CD4-positive, CD25-positive, alpha-beta regulatory T cell (primary cell): ENCODE results near the gene TMEM204. TPM values are rescaled to one million over a fixed set of nuclear protein-coding genes. Genes with fewer than 3 reads are reported as not detected.

Experiments
- ATAC-seq, 2 donors: fragments of 150-1000 bp; cut with Tn5 transposase; one replicate each; pipeline ENCODE4 v1.10.0; 2021; ENCODE audit warnings: low read depth in 2 of 2, moderate number of reproducible peaks in 2 of 2, moderate library complexity in 1 of 2
- DNase-seq, 3 donors: peaks; one replicate each; pipeline versions ENCODE4 v3.0.0 to v3.0.0-alpha.2; 2012 to 2022; ENCODE audit warnings: mixed read lengths in 1 of 3
- H3K27ac ChIP-seq: one replicate; pipeline ENCODE4 v1.7.0; 2013; ENCODE audit warnings: mild to moderate bottlenecking, low read length; ENCODE audit not compliant: insufficient read depth, poor library complexity, severe bottlenecking
- H3K27me3 ChIP-seq: one replicate; pipeline ENCODE4 v1.7.0; 2013; ENCODE audit warnings: low read length; ENCODE audit not compliant: control insufficient read depth, insufficient read depth
- H3K36me3 ChIP-seq: one replicate; pipeline ENCODE4 v1.7.0; 2013; ENCODE audit warnings: mild to moderate bottlenecking, low read length, moderate library complexity; ENCODE audit not compliant: control insufficient read depth, insufficient read depth
- H3K4me1 ChIP-seq: 2 replicates; pipeline ENCODE4 v1.7.0; 2013; ENCODE audit warnings: mild to moderate bottlenecking, low read length; ENCODE audit not compliant: insufficient read depth, control insufficient read depth, poor library complexity, severe bottlenecking
- H3K4me3 ChIP-seq: one replicate; pipeline ENCODE4 v1.7.0; 2013; ENCODE audit warnings: low read depth, mild to moderate bottlenecking, low read length, moderate library complexity
- H3K9me3 ChIP-seq, 2 experiments: 1 replicate in 1 of 2; 2 replicates in 1 of 2; pipeline ENCODE4 v1.7.0; 2013; ENCODE audit warnings: low read length in 2 of 2, mild to moderate bottlenecking in 1 of 2, moderate library complexity in 1 of 2; ENCODE audit not compliant: control insufficient read depth in 2 of 2
- H3K27ac Mint-ChIP-seq, 3 donors: one replicate each; pipeline ENCODE4 v1.8.0; 2020 to 2022; ENCODE audit warnings: mild to moderate bottlenecking in 3 of 3, mixed read lengths in 3 of 3, moderate library complexity in 2 of 3
- H3K27me3 Mint-ChIP-seq: one replicate; pipeline ENCODE4 v1.8.0; 2022; ENCODE audit warnings: mild to moderate bottlenecking, mixed read lengths
- H3K36me3 Mint-ChIP-seq: one replicate; pipeline ENCODE4 v1.8.0; 2020; ENCODE audit warnings: mixed read lengths
- H3K4me1 Mint-ChIP-seq, 4 donors: one replicate each; pipeline ENCODE4 v1.8.0; 2020 to 2022; ENCODE audit warnings: mixed read lengths in 4 of 4, mild to moderate bottlenecking in 1 of 4
- H3K4me3 Mint-ChIP-seq, 4 donors: one replicate each; pipeline ENCODE4 v1.8.0; 2020 to 2022; ENCODE audit warnings: mild to moderate bottlenecking in 4 of 4, mixed read lengths in 4 of 4, moderate library complexity in 3 of 4
- H3K9me3 Mint-ChIP-seq, 7 donors: one replicate each; pipeline ENCODE4 v1.8.0; 2020 to 2022; ENCODE audit warnings: mixed read lengths in 7 of 7, mild to moderate bottlenecking in 3 of 7, moderate library complexity in 2 of 7
- polyA plus RNA-seq, 4 donors: library from polyadenylated mRNA; unstranded; fragments of 300-500 nt; fragmentation: Illumina TruSeq; gene quantifications; one replicate each; pipeline ENCODE4 v1.2.3, GENCODE V29; 2021
- total RNA-seq: library from RNA; stranded (reverse); gene quantifications from one replicate; pipeline ENCODE4 v1.2.3, GENCODE V29; 2022

The TMEM204 gene
- total and polyA plus RNA-seq, 5 donors from 2014 or later = 25.8 to 97.4 (median 68.2) TPM

- peaks cover 5 to 20% (median 7%) of the 10 kb centered on the region in 4 donors for H3K4me1 Mint-ChIP-seq
- H3K27ac Mint-ChIP-seq = no peak overlapping the region
- H3K36me3 Mint-ChIP-seq = no peaks in the 10 kb centered on the region
- no peak overlapping the region for H3K4me3 ChIP-seq
- peak overlapping the region in 1 of 4 donors; percentile 15 for H3K4me3 Mint-ChIP-seq
- H3K9me3 Mint-ChIP-seq = no peaks in the 10 kb centered on the region
- H3K4me1 ChIP-seq = peaks cover 20% of the 10 kb centered on the region
- H3K27me3 Mint-ChIP-seq = no peaks in the 10 kb centered on the region
- no peaks in the 10 kb centered on the region for H3K36me3 ChIP-seq
- DNase-seq (no peak), ATAC-seq (no peak)
- no peaks in the 10 kb centered on the region for H3K27me3 ChIP-seq
- H3K9me3 ChIP-seq = no peaks in the 10 kb centered on the region
- no peak overlapping the region for H3K27ac ChIP-seq
Observed at GRCh38 chr16:1495889-1496262, 37.6 kb upstream of the TMEM204 start.

GRCh38 chr16:1496464-1496863 is 37.0 kb upstream of the TMEM204 start:
- H3K27ac ChIP-seq = no peak overlapping the region
- Mint-ChIP-seq H3K4me3 (peak overlapping the region in 1 of 4 donors; percentile 56), H3K27ac (peak overlapping the region in 1 of 3 donors; percentile 56), H3K27me3 (no peaks in the 10 kb centered on the region), H3K36me3 (no peaks in the 10 kb centered on the region), H3K9me3 (no peaks in the 10 kb centered on the region), H3K4me1 (peaks cover 5 to 20% (median 7%) of the 10 kb centered on the region in 4 donors)
- no peak overlapping the region for H3K4me3 ChIP-seq
- H3K27me3 ChIP-seq = no peaks in the 10 kb centered on the region
- H3K9me3 ChIP-seq = no peaks in the 10 kb centered on the region
- DNase-seq (no peak), ATAC-seq (no peak)
- H3K36me3 ChIP-seq = no peaks in the 10 kb centered on the region
- H3K4me1 ChIP-seq = peaks cover 20% of the 10 kb centered on the region

DNA sequence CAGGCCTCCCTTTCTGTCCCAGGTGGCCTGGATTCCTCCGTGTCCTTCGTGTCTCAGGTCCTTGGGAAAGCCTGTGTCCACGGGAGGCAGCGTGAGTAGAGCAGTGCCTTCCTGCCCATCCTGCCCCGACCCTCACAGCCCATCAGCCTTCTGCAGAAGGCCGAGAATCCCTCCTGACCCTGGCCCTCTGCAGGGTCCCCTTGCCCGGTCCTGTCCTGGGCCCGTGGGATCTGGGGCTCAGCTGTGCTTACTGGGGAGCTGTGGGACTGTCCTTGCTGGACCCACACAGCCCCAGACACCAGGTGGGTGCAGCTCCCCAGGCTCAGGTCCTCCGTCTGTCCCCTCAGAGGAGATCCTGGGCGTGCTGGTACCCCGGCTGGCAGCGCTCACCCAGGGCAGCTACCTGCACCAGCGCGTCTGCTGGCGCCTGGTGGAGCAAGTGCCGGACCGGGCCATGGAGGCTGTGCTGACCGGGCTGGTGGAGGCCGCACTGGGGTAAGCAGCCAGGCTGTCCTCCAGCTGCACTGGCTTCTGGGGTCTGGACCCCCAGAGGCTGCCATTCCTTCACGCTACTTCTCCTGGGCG is 36.4 kb upstream of the TMEM204 start:
- Mint-ChIP-seq H3K4me1 (peaks cover 5 to 18% (median 7%) of the 10 kb centered on the region in 4 donors), H3K27ac (no peak overlapping the region), H3K27me3 (no peaks in the 10 kb centered on the region), H3K4me3 (no peak overlapping the region), H3K9me3 (no peaks in the 10 kb centered on the region), H3K36me3 (no peaks in the 10 kb centered on the region)
- Histone ChIP-seq H3K36me3 (peaks cover 4% of the 10 kb centered on the region), H3K9me3 (no peaks in the 10 kb centered on the region), H3K4me1 (peaks cover 20% of the 10 kb centered on the region), H3K27ac (no peak overlapping the region), H3K4me3 (no peak overlapping the region), H3K27me3 (no peaks in the 10 kb centered on the region)
- no peak for ATAC-seq
- no peak for DNase-seq

GRCh38 chr16:1498899-1499676 is 34.4 kb upstream of the TMEM204 start:
- Histone ChIP-seq H3K4me1 (peaks cover 5% of the 10 kb centered on the region), H3K4me3 (no peak overlapping the region), H3K27ac (no peak overlapping the region), H3K36me3 (peaks cover 12% of the 10 kb centered on the region), H3K9me3 (no peaks in the 10 kb centered on the region), H3K27me3 (no peaks in the 10 kb centered on the region)
- Mint-ChIP-seq H3K27ac (no peak overlapping the region), H3K36me3 (no peaks in the 10 kb centered on the region), H3K4me1 (peaks cover 0 to 7% (median 0%) of the 10 kb centered on the region in 4 donors), H3K27me3 (no peaks in the 10 kb centered on the region), H3K9me3 (no peaks in the 10 kb centered on the region), H3K4me3 (peak overlapping the region in 1 of 4 donors; percentile 15)
- DNase-seq (no peak), ATAC-seq (no peak)

DNA sequence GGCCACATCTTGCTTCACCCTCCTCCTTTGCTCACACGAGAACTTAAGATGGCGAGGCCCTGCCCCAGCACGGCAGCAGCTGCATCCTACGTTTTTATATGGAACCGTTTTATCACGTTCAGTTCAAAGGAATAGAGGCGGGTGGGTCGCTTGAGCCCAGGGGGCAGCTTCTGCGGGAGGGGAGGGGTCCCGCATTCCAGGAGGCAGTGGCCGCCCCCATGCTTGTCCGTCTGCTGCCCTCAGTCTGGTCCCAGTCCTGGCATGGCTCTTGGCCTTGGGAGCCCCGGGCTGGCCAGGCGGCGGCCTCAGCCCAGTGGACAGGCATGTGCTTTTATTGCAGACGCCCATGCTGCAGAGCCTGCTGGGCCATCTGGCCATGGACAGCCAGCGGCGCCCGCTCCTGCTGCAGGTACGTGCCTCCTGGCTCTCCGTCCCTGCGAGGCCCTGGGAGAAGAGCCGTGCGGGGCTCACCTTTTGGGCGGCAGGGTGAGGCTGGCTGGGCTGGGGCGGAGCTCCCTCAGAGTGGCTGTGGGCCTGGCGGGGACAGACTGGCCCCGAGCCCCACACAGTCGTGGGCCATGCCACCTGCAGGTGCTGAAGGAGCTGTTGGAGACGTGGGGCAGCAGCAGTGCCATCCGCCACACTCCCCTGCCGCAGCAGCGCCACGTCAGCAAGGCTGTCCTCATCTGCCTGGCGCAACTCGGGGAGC is 33.6 kb upstream of the TMEM204 start:
- Mint-ChIP-seq H3K9me3 (no peaks in the 10 kb centered on the region), H3K4me3 (no peak overlapping the region), H3K36me3 (no peaks in the 10 kb centered on the region), H3K27ac (no peak overlapping the region), H3K4me1 (peaks cover 0 to 4% (median 0%) of the 10 kb centered on the region in 4 donors), H3K27me3 (no peaks in the 10 kb centered on the region)
- no peaks in the 10 kb centered on the region for H3K9me3 ChIP-seq
- DNase-seq = no peak
- peaks cover 12% of the 10 kb centered on the region for H3K36me3 ChIP-seq
- no peaks in the 10 kb centered on the region for H3K27me3 ChIP-seq
- no peak overlapping the region for H3K27ac ChIP-seq
- ATAC-seq = no peak
- H3K4me3 ChIP-seq = no peak overlapping the region
- H3K4me1 ChIP-seq = no peaks in the 10 kb centered on the region

- peaks cover 0 to 4% (median 0%) of the 10 kb centered on the region in 4 donors for H3K4me1 Mint-ChIP-seq
- Histone ChIP-seq H3K4me3 (no peak overlapping the region), H3K4me1 (no peaks in the 10 kb centered on the region), H3K27me3 (no peaks in the 10 kb centered on the region), H3K36me3 (peaks cover 12% of the 10 kb centered on the region), H3K9me3 (no peaks in the 10 kb centered on the region), H3K27ac (no peak overlapping the region)
- H3K4me3 Mint-ChIP-seq = no peak overlapping the region
- H3K27me3 Mint-ChIP-seq = no peaks in the 10 kb centered on the region
- no peak overlapping the region for H3K27ac Mint-ChIP-seq
- no peak for DNase-seq
- ATAC-seq = no peak
- H3K9me3 Mint-ChIP-seq = no peaks in the 10 kb centered on the region
- no peaks in the 10 kb centered on the region for H3K36me3 Mint-ChIP-seq
Observed at GRCh38 chr16:1500465-1501150, 32.9 kb upstream of the TMEM204 start.

DNA sequence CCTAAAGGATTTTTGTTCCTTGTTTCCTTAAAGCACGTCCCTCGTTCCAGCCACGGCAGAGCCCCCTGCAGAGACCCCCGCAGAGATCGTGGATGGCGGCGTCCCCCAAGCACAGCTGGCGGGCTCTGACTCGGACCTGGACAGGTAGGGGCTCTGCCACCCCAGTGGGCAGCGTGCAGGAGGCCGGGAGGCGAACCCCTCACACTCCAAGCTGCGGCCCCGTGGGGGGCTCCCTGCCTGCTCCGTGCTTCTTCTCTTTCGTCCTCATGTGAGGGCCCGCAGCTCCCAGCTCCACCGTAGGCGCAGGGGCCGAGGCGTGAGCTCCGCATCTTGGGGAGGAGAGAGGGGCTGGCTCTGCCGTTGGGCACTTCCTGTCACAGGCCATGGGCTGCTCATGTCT is 31.8 kb upstream of the TMEM204 start:
- no peak overlapping the region for H3K4me3 Mint-ChIP-seq
- ATAC-seq = no peak
- peaks cover 12% of the 10 kb centered on the region for H3K36me3 ChIP-seq

More for the DNA sequence above, 31.8 kb upstream of the TMEM204 start:
- Histone ChIP-seq H3K4me1 (no peaks in the 10 kb centered on the region), H3K27ac (no peak overlapping the region), H3K4me3 (no peak overlapping the region), H3K27me3 (no peaks in the 10 kb centered on the region), H3K9me3 (no peaks in the 10 kb centered on the region)
- H3K27ac Mint-ChIP-seq = no peak overlapping the region
- no peaks in the 10 kb centered on the region for H3K36me3 Mint-ChIP-seq
- H3K9me3 Mint-ChIP-seq = no peaks in the 10 kb centered on the region
- H3K27me3 Mint-ChIP-seq = no peaks in the 10 kb centered on the region
- no peak for DNase-seq
- peaks cover 0 to 3% (median 0%) of the 10 kb centered on the region in 4 donors for H3K4me1 Mint-ChIP-seq
